Measurements from ENCODE around the gene RPL9.
"Not testable (repeated sequence)": the region's sequence is repeated elsewhere in the genome, so short reads cannot be mapped to it uniquely, and the experiment has no call there.

RPL9 gene

DNA sequence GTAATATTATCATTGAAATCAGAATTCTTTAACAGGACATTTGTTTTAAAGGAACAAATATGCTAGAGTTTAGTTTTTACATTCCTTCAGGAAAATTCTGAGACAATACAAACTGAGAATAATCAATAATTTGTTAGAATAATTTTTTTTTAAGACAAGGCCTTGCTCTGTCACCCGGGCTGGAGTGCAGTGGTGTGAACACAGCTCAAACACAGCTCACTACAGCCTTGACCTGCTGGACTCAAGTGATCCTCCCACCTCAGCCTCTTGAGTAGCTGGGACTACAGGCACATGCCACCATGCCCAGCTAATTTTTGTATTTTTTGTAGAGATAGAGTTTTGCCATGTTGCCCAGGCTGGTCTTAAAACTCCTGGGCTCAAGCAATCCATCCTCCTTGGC, 33.4 kb downstream of the RPL9 start:
- not testable (repeated sequence) for DNase-seq

DNA sequence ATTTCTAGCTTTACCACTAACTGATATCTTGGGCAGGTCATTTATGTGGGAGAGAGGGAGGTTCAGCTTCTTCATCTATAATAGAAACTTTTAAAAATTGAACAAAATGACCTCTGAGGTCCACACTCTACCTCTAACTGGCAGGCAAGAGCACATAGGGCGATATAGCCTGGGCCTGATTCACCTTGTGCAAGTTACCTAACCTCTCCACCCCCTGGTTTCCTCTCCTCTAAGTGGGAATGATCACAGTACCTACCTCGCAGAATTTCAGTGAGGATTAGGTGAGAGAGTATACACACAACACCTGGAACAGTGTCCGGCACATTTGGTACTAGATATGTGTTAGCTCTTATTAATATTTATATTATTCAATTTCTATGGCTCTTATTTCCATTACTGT, 36.5 kb downstream of the RPL9 start:
- DNase-seq = no peak

DNA sequence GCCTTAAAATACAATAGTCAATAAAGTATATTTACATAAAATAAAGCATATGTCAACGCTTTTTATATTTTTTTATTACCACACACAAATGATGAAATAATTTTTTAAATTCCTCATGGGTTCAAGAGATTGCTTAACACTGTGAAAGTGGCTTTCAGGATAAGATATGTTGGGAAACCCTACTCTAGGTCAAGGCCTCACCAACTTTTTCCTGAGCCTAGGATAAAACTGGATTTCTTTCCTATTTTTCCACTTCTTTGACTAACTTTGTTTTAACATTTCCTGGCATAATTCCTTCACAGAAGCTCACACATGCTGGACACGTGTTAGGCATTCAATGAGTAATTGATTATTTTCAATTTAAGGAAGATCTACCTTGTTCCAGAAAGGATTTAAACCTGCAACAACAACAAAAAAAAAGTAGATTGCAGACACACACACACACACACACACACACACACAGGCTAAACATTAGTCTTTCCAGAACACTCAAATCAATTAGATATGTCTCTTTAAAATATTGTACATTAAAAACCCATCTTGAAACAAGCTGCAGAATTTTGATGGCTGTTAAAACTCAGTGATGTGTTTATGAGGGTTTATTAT, 42.9 kb downstream of the RPL9 start:
- DNase-seq = peak in 1 of 2 donors; percentile 33

DNA sequence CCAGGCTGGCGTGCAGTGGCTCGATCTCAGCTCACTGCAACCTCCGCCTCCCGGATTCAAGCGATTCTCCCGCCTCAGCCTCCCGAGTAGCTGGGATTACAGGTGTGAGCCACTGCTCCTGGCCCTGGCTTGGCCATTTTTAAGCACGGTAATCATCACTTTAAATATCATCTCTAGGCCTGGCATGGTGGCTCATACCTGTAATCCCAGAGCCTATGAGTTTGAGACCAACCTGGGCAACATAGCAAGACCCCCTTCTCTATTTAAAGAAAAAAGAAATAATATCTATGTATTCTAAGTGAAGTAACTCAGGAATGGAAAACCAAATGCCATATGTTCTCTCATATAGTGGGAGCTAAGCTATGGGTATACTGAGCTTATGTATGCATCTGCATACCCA, 47.2 kb downstream of the RPL9 start:
- DNase-seq = not testable (repeated sequence)

DNA sequence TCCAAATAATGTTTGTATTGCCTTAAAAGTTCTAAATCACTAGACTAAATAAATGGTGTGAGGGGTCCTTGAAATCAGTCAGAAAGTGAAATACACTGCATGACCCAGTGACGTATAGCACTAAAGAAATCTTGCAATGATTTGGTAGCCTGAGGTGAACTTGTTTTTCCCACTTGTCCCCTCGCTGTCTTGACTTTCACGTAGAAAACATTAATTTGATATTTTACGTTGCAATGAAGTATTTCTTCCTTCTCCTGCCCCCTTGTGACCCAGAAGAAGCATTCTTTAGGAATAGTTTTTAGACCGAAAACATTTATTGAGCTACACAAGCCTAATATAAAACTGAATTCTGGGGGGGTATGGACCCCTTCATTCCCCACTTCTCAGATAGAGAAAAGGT, 48.3 kb downstream of the RPL9 start:
- DNase-seq = no peak

DNA sequence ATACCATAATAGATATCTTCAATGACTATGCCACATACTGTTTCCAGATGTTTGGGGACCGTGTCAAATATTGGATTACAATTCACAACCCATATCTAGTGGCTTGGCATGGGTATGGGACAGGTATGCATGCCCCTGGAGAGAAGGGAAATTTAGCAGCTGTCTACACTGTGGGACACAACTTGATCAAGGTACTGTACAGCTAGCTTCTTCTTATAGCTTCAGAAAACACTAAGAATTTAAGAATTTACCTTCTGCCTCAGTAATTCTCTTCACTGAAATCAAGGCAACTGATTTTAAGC, 51.2 kb downstream of the RPL9 start:
- DNase-seq = no peak

DNA sequence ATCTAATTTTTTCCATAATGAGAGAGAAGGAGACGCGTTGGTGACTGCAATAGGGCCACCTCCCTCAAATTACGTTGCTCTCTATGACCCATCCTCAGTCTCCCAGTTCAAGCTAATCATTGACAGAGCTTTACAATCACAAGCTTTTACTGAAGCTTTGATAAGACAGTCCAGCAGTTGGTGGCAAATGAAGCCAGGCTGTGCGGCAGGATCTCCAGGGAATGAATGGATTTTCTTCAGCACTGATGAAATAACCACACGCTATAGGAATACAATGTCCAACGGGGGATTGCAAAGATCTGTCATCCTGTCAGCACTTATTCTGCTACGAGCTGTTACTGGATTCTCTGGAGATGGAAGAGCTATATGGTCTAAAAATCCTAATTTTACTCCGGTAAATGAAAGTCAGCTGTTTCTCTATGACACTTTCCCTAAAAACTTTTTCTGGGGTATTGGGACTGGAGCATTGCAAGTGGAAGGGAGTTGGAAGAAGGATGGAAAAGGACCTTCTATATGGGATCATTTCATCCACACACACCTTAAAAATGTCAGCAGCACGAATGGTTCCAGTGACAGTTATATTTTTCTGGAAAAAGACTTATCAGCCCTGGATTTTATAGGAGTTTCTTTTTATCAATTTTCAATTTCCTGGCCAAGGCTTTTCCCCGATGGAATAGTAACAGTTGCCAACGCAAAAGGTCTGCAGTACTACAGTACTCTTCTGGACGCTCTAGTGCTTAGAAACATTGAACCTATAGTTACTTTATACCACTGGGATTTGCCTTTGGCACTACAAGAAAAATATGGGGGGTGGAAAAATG, 51.7 kb downstream of the RPL9 start, which contains the start of gene KLB:
Gene KLB (plus strand): TSS at position 168 of the 821 bp plus-strand sequence. CDS start 20 bp downstream, at position 188.
- no peak for DNase-seq

Data from inflammatory macrophage (primary cell).